SH-SY5Y (cell line): ENCODE results near the gene C9orf78.

Experiments
- GATA2 ChIP-seq: IDR thresholded peaks from 2 replicates; pipeline ENCODE4 v1.6.1; 2011; ENCODE audit warnings: mild to moderate bottlenecking, low read depth, low read length
- GATA3 ChIP-seq: IDR thresholded peaks from 2 replicates; pipeline ENCODE4 v1.6.1; 2011; ENCODE audit warnings: low read depth, mild to moderate bottlenecking, low read length, moderate library complexity

DNA sequence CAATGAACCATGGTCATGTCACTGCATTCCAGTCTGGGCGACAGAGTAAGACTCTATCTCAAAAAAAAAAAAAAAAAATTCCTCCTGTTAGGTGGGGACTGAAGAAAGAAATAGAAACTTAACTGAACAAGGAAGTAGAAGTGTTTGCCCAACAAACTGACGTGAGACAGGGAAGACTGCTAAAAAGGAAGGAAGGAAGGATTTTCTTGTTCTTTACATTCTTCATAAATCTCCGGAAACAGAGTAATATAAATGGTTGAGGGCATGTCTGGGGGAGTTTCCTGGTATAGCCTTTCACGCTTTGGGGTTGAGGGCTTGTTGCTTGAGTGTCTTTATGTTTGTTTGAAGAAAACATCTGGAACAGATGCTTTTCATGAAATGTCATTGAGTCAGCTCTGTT is 29.0 kb downstream of the C9orf78 start:
- no peak for TF ChIP-seq GATA3
- TF ChIP-seq GATA2: no peak
